ENCODE results near the gene SEZ6L2. TPM values are rescaled to one million over a fixed set of nuclear protein-coding genes. Genes with fewer than 3 reads are reported as not detected.
A peak's percentile ranks its signal among the peaks of the same experiment; 100 is the strongest.

The SEZ6L2 gene
- total RNA-seq, 1 donor from 2014 or later = 16.3 TPM

- H3K9me3 Mint-ChIP-seq (ENCODE audit: low read depth) = no peaks in the 10 kb centered on the region
- H3K4me1 Mint-ChIP-seq (ENCODE audit: low read depth) = peaks cover 38% of the 10 kb centered on the region
- H3K27me3 Mint-ChIP-seq (ENCODE audit: low read depth) = no peaks in the 10 kb centered on the region
- TF ChIP-seq CTCF (IDR thresholded peaks at IDR 0.05) = no peak
- peak overlapping the region; percentile 93 for H3K4me3 Mint-ChIP-seq (ENCODE audit: unreplicated experiment)
- peaks cover 1% of the 10 kb centered on the region for H3K36me3 Mint-ChIP-seq (ENCODE audit: low read depth)
- DNase-seq (ENCODE audit: low spot score) = no peak
- peak overlapping the region; percentile 95 for H3K27ac Mint-ChIP-seq (ENCODE audit: unreplicated experiment)
Observed at GRCh38 chr16:29927070-29927905, 27.9 kb upstream of the SEZ6L2 start.

- no peaks in the 10 kb centered on the region for H3K9me3 Mint-ChIP-seq (ENCODE audit: low read depth)
- no peak for DNase-seq (ENCODE audit: low spot score)
Observed at GRCh38 chr16:29926711-29927052, 27.3 kb upstream of the SEZ6L2 start.

GRCh38 chr16:29925781-29926710 is 26.7 kb upstream of the SEZ6L2 start, which contains the start of gene KCTD13:
Gene KCTD13 (minus strand): TSS chr16:29926226. CDS start chr16:29926033, 193 bp downstream.
- H3K4me3 Mint-ChIP-seq (ENCODE audit: unreplicated experiment) = peak within 1 kb of the TSS; percentile 93
- DNase-seq (ENCODE audit: low spot score) = no peak
- peak within 1 kb of the TSS; percentile 95 for H3K27ac Mint-ChIP-seq (ENCODE audit: unreplicated experiment)
- H3K4me1 Mint-ChIP-seq (ENCODE audit: low read depth) = peaks cover 40% of the 10 kb centered on the region
- H3K27me3 Mint-ChIP-seq (ENCODE audit: low read depth) = no peaks in the 10 kb centered on the region
- no peak for TF ChIP-seq CTCF (IDR thresholded peaks at IDR 0.05)
- H3K9me3 Mint-ChIP-seq (ENCODE audit: low read depth) = no peaks in the 10 kb centered on the region
- peaks cover 4% of the 10 kb centered on the region for H3K36me3 Mint-ChIP-seq (ENCODE audit: low read depth)

More at GRCh38 chr16:29926711-29927052, 27.3 kb upstream of the SEZ6L2 start:
- Mint-ChIP-seq H3K27me3 (ENCODE audit: low read depth) (no peaks in the 10 kb centered on the region), H3K36me3 (ENCODE audit: low read depth) (peaks cover 1% of the 10 kb centered on the region), H3K4me1 (ENCODE audit: low read depth) (peaks cover 38% of the 10 kb centered on the region), H3K27ac (ENCODE audit: unreplicated experiment) (peak overlapping the region; percentile 95), H3K4me3 (ENCODE audit: unreplicated experiment) (peak overlapping the region; percentile 93)
- peak; percentile 14 for TF ChIP-seq CTCF (IDR thresholded peaks at IDR 0.05)

GRCh38 chr16:29925105-29925756 is 25.9 kb upstream of the SEZ6L2 start:
- Mint-ChIP-seq H3K36me3 (ENCODE audit: low read depth) (peaks cover 10% of the 10 kb centered on the region), H3K27ac (ENCODE audit: unreplicated experiment) (peak overlapping the region; percentile 75), H3K4me3 (ENCODE audit: unreplicated experiment) (peak overlapping the region; percentile 93), H3K4me1 (ENCODE audit: low read depth) (peaks cover 44% of the 10 kb centered on the region), H3K27me3 (ENCODE audit: low read depth) (no peaks in the 10 kb centered on the region), H3K9me3 (ENCODE audit: low read depth) (no peaks in the 10 kb centered on the region)
- TF ChIP-seq CTCF (IDR thresholded peaks at IDR 0.05) = no peak
- no peak for DNase-seq (ENCODE audit: low spot score)

All from chondrocyte (in vitro differentiated cells).